ENCODE measurements around the gene SYS1. TPM values are rescaled to one million over a fixed set of nuclear protein-coding genes. Genes with fewer than 3 reads are reported as not detected.

The SYS1 gene
- total and polyA plus RNA-seq, 2 of the 8 experiments (the other 6 are each of a cell fraction or from before 2014, with no cell fraction given), result 19.6 to 50.8 TPM

DNA sequence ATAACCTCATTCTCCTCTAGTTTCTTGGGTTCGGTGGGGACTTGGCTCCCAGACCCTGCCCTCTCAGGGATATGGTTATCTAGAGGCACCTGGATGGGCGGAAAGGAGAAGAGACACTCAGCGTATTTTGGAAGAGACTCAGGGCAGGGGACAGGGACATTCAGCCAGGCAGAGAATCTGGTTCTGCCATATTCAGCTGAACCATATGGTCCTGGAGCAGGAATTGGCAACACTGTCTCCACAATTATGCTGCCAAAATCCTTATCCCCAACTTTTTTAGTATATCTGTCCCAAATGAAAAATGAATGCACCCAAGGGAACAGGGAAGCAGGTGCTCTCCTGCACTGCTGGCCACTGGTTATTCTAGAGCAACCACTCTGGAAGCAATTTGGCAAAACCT is 32.5 kb upstream of the SYS1 start (continued):
- TF ChIP-seq GABPA (IDR thresholded peaks at IDR 0.05; ENCODE audit: borderline replicate concordance, insufficient read depth, low read length), result no peak

Data from H1 (cell line).